Sigmoid colon (tissue), 7 donors: ENCODE data around the gene POLE. TPM values are rescaled to one million over a fixed set of nuclear protein-coding genes. Genes with fewer than 3 reads are reported as not detected.

Experiments used
- DNase-seq: peaks from one replicate; pipeline ENCODE4 v3.0.0-alpha.2; 2019
- H3K27ac ChIP-seq, 4 donors: fragments of 200-600 bp; sonication (generic); one replicate each; pipeline ENCODE4 v1.5.1; 2016 to 2019; ENCODE audit warnings: mild to moderate bottlenecking in 1 of 4
- H3K27me3 ChIP-seq, 3 donors: fragments of 200-600 bp; sonication (generic); one replicate each; pipeline ENCODE4 v1.5.1; 2019; ENCODE audit warnings: mild to moderate bottlenecking in 1 of 3
- H3K36me3 ChIP-seq, 4 donors: fragments of 200-600 bp; sonication (generic); one replicate each; pipeline ENCODE4 v1.5.1; 2016 to 2019
- H3K4me1 ChIP-seq, 4 donors: fragments of 200-600 bp; sonication (generic); one replicate each; pipeline ENCODE4 v1.5.1; 2017 to 2019
- H3K4me3 ChIP-seq, 4 donors: fragments of 200-600 bp; sonication (generic); one replicate each; pipeline ENCODE4 v1.5.1; 2017 to 2019; ENCODE audit warnings: mild to moderate bottlenecking in 2 of 4, moderate library complexity in 1 of 4
- H3K9me3 ChIP-seq, 4 donors: fragments of 200-600 bp in 3 of 4; sonication (generic) in 3 of 4; one replicate each; pipeline versions ENCODE4 v1.5.1 to v1.6.1; 2013 to 2019
- EP300 ChIP-seq, 4 donors: sonication (generic); formaldehyde crosslinking; IDR thresholded peaks; one replicate each; pipeline ENCODE4 v1.6.1; 2017; ENCODE audit warnings: antibody characterized with exemption in 4 of 4
- POLR2A ChIP-seq, 2 donors: fragments of 450-650 bp; IDR thresholded peaks; one replicate each; pipeline ENCODE4 v1.6.1; 2016; ENCODE audit warnings: antibody characterized with exemption in 2 of 2, mild to moderate bottlenecking in 2 of 2, moderate library complexity in 2 of 2
- POLR2AphosphoS5 ChIP-seq, 4 donors: sonication (generic); formaldehyde crosslinking; IDR thresholded peaks; one replicate each; pipeline ENCODE4 v1.6.1; 2017; ENCODE audit warnings: antibody characterized with exemption in 4 of 4
- WGBS, 2 donors: extraction: QIAGEN DNeasy Blood & Tissue Kit; methylation state at CpG; one replicate each; pipeline ENCODE4 v1.1.7; 2013; 5-methylcytosine and 5-hydroxymethylcytosine counted together
- intact Hi-C: fragments of 100-400 bp; cut with DNase I; formaldehyde crosslinking; loops from one replicate; pipeline ENCODE4 v1.15.1; 2023
- polyA plus RNA-seq, 3 donors: library from polyadenylated mRNA; stranded (reverse); fragments of 200-250 nt; gene quantifications; one replicate each; pipeline ENCODE4 v1.2.3, GENCODE V29; 2013
- total RNA-seq, 4 donors: library from RNA; depleted of rRNA; stranded (reverse); fragments of >200 nt; gene quantifications; one replicate each; pipeline ENCODE4 v1.1.0, GENCODE V29; 2016
- TF ChIP-seq, protein P1 (sequence below), 4 experiments: fragments of 450-650 bp in 3 of 4; fragments of 200-600 bp in 1 of 4; IDR thresholded peaks; one replicate each; pipeline ENCODE4 v1.5.1; 2016 to 2019; ENCODE audit warnings: antibody characterized with exemption in 4 of 4, mild to moderate bottlenecking in 3 of 4, moderate library complexity in 2 of 4
- donor health status: healthy with polysubstance abuse.
- donor health status: Bipolar disorder and iron deficiency.
- donor health status: healthy.

Gene POLE
- total and polyA plus RNA-seq, 7 donors: 11.1 to 37.4 (median 32.9) TPM

DNA sequence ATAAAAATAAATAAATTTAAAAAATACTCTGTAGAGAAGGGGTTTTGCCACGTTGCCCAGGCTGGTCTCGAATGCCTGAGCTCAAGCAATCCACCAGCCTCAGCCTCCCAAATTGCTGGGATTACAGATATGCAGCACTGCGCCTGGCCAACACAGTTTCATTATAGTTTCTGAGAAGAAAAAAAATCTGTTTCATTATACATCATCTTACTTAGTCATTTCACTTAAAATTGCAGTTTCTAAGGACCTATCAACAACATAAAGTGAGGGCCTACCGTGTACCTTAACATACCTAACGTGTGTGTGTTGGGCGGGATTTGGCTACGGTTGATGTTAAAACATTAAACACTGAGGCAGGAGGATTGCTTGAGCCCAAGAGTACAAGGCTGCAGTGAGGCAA lies 40.3 kb downstream of the POLE start:
- WGBS, 2 donors: 92 to 94% methylated on average over 7 of the region's 7 CpGs
- no peak overlapping the region for H3K4me3 ChIP-seq
- no peaks in the 10 kb centered on the region for H3K27me3 ChIP-seq
- TF ChIP-seq, protein P1, sequence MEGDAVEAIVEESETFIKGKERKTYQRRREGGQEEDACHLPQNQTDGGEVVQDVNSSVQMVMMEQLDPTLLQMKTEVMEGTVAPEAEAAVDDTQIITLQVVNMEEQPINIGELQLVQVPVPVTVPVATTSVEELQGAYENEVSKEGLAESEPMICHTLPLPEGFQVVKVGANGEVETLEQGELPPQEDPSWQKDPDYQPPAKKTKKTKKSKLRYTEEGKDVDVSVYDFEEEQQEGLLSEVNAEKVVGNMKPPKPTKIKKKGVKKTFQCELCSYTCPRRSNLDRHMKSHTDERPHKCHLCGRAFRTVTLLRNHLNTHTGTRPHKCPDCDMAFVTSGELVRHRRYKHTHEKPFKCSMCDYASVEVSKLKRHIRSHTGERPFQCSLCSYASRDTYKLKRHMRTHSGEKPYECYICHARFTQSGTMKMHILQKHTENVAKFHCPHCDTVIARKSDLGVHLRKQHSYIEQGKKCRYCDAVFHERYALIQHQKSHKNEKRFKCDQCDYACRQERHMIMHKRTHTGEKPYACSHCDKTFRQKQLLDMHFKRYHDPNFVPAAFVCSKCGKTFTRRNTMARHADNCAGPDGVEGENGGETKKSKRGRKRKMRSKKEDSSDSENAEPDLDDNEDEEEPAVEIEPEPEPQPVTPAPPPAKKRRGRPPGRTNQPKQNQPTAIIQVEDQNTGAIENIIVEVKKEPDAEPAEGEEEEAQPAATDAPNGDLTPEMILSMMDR (IDR thresholded peaks at IDR 0.05): no peak
- TF ChIP-seq POLR2A (IDR thresholded peaks at IDR 0.05): no peak
- no peak for TF ChIP-seq EP300 (IDR thresholded peaks at IDR 0.05)
- no peak for TF ChIP-seq POLR2AphosphoS5 (IDR thresholded peaks at IDR 0.05)
- no peaks in the 10 kb centered on the region for H3K9me3 ChIP-seq
- intact Hi-C loops: no loop called here
- no peak for DNase-seq
- no peaks in the 10 kb centered on the region for H3K4me1 ChIP-seq
- no peak overlapping the region for H3K27ac ChIP-seq
- peaks cover 7 to 73% (median 18%) of the 10 kb centered on the region in 4 donors for H3K36me3 ChIP-seq

DNA sequence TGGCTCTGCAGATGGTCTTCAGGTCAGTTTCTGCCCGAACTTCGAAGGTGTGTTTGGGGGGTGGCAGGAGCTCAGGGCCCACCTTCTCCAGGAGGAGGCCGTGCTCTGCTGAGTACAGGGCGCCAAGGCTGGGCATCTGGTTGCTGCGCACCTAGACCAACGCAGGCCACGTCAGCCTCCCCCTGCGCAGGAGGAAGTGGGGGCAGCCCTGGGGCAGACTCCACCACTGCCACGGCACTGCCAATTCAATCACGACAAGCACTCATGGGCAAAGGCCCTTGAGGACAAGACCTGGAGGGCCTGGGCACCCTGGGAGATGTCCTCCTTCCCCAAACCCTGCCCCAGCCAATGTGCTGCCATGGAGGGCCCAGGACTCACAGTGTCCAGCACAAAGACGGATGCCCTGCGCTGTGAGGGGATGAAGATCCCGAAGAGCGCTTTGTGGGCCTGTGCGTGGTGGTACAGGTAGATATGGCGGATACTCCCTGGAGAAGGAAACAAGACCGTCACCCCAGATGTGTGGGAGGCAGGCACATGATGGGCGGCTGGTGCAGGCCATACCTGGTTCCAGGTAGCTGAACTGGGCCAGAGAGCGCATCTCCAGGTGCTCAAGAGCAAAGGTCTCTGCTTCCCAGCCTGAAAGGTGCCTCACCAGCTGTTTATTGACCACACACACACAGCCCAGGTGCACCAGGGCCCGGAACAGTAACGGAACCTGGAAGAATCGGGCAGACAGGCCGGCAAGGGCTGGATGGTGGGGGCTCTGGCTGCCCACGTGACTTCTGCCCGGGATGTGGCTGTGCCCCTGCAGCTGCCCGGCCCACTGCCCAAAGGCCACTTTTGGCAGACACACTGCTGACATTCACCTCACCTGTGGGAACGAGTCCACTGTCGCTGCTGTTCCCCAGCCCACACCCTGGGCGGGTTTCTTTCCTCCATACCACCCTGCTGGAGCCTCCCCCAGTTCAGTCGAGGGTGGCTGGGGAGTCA lies 44.0 kb downstream of the POLE start:
- Histone ChIP-seq H3K27me3 (no peaks in the 10 kb centered on the region), H3K9me3 (no peaks in the 10 kb centered on the region), H3K27ac (no peak overlapping the region), H3K4me3 (no peak overlapping the region), H3K4me1 (no peaks in the 10 kb centered on the region), H3K36me3 (peaks cover 7 to 64% (median 15%) of the 10 kb centered on the region in 4 donors)
- WGBS, 2 donors: 96 to 97% methylated on average over 30 of the region's 30 CpGs
- TF ChIP-seq, protein P1 (IDR thresholded peaks at IDR 0.05): no peak
- TF ChIP-seq POLR2AphosphoS5 (IDR thresholded peaks at IDR 0.05): no peak
- no peak for TF ChIP-seq POLR2A (IDR thresholded peaks at IDR 0.05)
- no peak for TF ChIP-seq EP300 (IDR thresholded peaks at IDR 0.05)
- intact Hi-C loops: no loop called here
- no peak for DNase-seq

DNA sequence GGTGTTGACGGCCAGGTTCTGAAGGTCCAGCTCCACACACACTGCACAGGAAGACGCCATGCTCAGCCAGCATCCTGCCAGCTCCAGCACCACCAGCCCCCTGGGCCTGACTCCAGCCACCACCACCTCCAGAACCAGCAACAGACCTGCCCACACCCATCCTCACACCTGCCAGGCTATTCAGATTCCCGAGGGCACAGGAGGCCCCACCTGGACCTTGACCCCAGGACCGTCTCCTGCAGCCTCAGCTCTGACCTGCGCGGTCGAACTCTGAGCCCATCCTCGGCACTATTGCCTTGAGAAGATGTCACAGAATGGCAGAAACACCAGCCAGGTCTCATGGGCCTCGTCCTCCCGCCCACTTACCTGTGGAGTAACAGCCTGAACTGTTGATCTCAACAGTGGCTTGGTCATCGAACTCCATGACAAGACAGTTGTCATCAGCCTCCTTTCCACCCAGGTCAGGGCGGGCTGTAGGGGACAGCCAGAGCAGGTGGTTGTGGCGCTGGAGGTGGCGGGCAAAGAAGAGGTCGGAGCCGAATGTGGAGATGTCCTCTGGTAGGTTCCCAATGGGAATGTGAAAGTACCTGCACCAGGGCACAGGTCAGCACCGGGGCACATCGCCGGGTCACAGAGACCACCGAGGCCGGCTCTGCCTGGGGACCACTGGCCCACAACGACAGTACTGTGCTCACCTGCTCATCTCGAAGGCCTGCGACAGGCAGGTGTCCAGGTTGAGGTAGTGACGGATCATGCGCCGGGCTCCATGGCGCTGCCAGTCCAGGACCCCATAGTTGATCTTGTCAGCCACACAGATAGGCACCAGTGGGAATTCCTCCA lies 45.1 kb downstream of the POLE start:
- Histone ChIP-seq H3K27ac (no peak overlapping the region), H3K4me3 (no peak overlapping the region), H3K9me3 (no peaks in the 10 kb centered on the region), H3K4me1 (no peaks in the 10 kb centered on the region), H3K27me3 (no peaks in the 10 kb centered on the region), H3K36me3 (peaks cover 7 to 64% (median 22%) of the 10 kb centered on the region in 4 donors)
- DNase-seq: no peak
- 89 to 94% methylated on average over 28 of the region's 28 CpGs for WGBS, 2 donors
- intact Hi-C loops: no loop called here
- no peak for TF ChIP-seq POLR2A (IDR thresholded peaks at IDR 0.05)
- no peak for TF ChIP-seq EP300 (IDR thresholded peaks at IDR 0.05)
- TF ChIP-seq POLR2AphosphoS5 (IDR thresholded peaks at IDR 0.05): no peak
- TF ChIP-seq, protein P1 (IDR thresholded peaks at IDR 0.05): no peak

DNA sequence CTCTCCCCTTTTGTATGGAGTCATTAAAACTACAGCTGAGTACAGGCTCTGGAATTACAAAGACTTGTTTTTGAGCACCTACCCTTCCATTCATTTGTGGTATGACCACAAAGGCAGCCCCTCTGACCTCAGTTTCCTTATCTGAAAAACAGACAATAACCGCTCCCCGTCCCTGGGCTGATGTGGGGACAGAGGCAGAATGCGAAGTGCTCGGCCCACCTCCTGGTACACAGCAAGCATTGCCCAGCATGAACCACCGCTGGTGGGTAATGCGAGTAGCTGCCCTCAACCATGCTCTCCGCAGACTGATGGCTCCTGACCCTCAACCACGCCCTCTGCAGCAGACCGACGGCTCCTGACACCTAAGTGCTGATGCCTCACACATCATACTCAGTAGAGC lies 46.2 kb downstream of the POLE start:
- WGBS, 2 donors: 83 to 92% methylated on average over 10 of the region's 10 CpGs

More for the DNA sequence above, 46.2 kb downstream of the POLE start:
- no peak overlapping the region for H3K27ac ChIP-seq
- TF ChIP-seq POLR2A (IDR thresholded peaks at IDR 0.05): no peak
- TF ChIP-seq POLR2AphosphoS5 (IDR thresholded peaks at IDR 0.05): no peak
- TF ChIP-seq, protein P1 (IDR thresholded peaks at IDR 0.05): no peak
- no peak for TF ChIP-seq EP300 (IDR thresholded peaks at IDR 0.05)
- no peaks in the 10 kb centered on the region for H3K4me1 ChIP-seq
- no peak overlapping the region for H3K4me3 ChIP-seq
- H3K36me3 ChIP-seq: peaks cover 7 to 64% (median 20%) of the 10 kb centered on the region in 4 donors
- H3K27me3 ChIP-seq: no peaks in the 10 kb centered on the region
- no peaks in the 10 kb centered on the region for H3K9me3 ChIP-seq
- DNase-seq: no peak
- intact Hi-C loops: no loop called here
